H9 (cell line): ENCODE data around the gene RINL. TPM values are rescaled to one million over a fixed set of nuclear protein-coding genes. Genes with fewer than 3 reads are reported as not detected.

ENCODE experiments used
- DNase-seq: peaks from one replicate; pipeline ENCODE4 v3.0.0-alpha.2; 2017
- H2AFZ ChIP-seq: one replicate; pipeline ENCODE4 v1.6.1; 2013; ENCODE audit warnings: mild to moderate bottlenecking, low read length, control low read depth, moderate library complexity
- H2AK5ac ChIP-seq: 2 replicates; pipeline ENCODE4 v1.6.1; 2013; ENCODE audit warnings: low read length, control low read depth, mixed read lengths; ENCODE audit not compliant: insufficient read length
- H2BK120ac ChIP-seq: one replicate; pipeline ENCODE4 v1.6.1; 2013; ENCODE audit warnings: low read depth, mild to moderate bottlenecking, low read length, control low read depth, inconsistent platforms; ENCODE audit not compliant: poor library complexity, severe bottlenecking
- H2BK12ac ChIP-seq: 2 replicates; pipeline ENCODE4 v1.6.1; 2013; ENCODE audit warnings: low read length, control low read depth, mixed read lengths, low read depth; ENCODE audit not compliant: insufficient read length
- H2BK15ac ChIP-seq: 2 replicates; pipeline ENCODE4 v1.6.1; 2013; ENCODE audit warnings: low read depth, low read length, control low read depth
- H2BK20ac ChIP-seq: one replicate; pipeline ENCODE4 v1.6.1; 2013; ENCODE audit warnings: low read depth, mild to moderate bottlenecking, low read length, control low read depth, inconsistent platforms; ENCODE audit not compliant: poor library complexity, severe bottlenecking
- H2BK5ac ChIP-seq: 2 replicates; pipeline ENCODE4 v1.6.1; 2013; ENCODE audit warnings: low read length, control low read depth, mixed read lengths; ENCODE audit not compliant: insufficient read length
- H3K14ac ChIP-seq: 2 replicates; pipeline ENCODE4 v1.6.1; 2013; ENCODE audit warnings: low read length, control low read depth; ENCODE audit not compliant: insufficient read depth
- H3K18ac ChIP-seq: 2 replicates; pipeline ENCODE4 v1.6.1; 2013; ENCODE audit warnings: low read depth, mild to moderate bottlenecking, mixed read lengths, low read length, control low read depth; ENCODE audit not compliant: insufficient read length
- H3K23ac ChIP-seq: 2 replicates; pipeline ENCODE4 v1.6.1; 2013; ENCODE audit warnings: low read length, control low read depth, mixed read lengths, low read depth; ENCODE audit not compliant: insufficient read length
- H3K23me2 ChIP-seq: 2 replicates; pipeline ENCODE4 v1.6.1; 2013; ENCODE audit warnings: low read depth, mild to moderate bottlenecking, mixed read lengths, low read length, control low read depth; ENCODE audit not compliant: insufficient read length, poor library complexity, severe bottlenecking
- H3K27ac ChIP-seq: 2 replicates; pipeline ENCODE4 v1.5.1; 2013; ENCODE audit warnings: low read length, control low read depth, mixed read lengths, low read depth; ENCODE audit not compliant: insufficient read length
- H3K27me3 ChIP-seq: 2 replicates; pipeline ENCODE4 v1.6.1; 2013; ENCODE audit warnings: low read length, control low read depth, inconsistent platforms; ENCODE audit not compliant: insufficient read depth
- H3K4ac ChIP-seq: 2 replicates; pipeline ENCODE4 v1.6.1; 2013; ENCODE audit warnings: low read depth, mild to moderate bottlenecking, control low read depth, inconsistent platforms, low read length, moderate library complexity
- H3K4me1 ChIP-seq: 2 replicates; pipeline ENCODE4 v1.6.1; 2013; ENCODE audit warnings: low read length, control low read depth, inconsistent platforms; ENCODE audit not compliant: insufficient read depth
- H3K4me2 ChIP-seq: 2 replicates; pipeline ENCODE4 v1.6.1; 2013; ENCODE audit warnings: low read length, control low read depth, mixed read lengths; ENCODE audit not compliant: insufficient read length, insufficient read depth
- H3K56ac ChIP-seq: 2 replicates; pipeline ENCODE4 v1.6.1; 2013; ENCODE audit warnings: low read depth, mild to moderate bottlenecking, mixed read lengths, low read length, control low read depth; ENCODE audit not compliant: insufficient read length
- H3K79me1 ChIP-seq: 2 replicates; pipeline ENCODE4 v1.6.1; 2013; ENCODE audit warnings: low read depth, mild to moderate bottlenecking, moderate library complexity, low read length, control low read depth, inconsistent platforms; ENCODE audit not compliant: insufficient read depth, poor library complexity, severe bottlenecking
- H3K79me2 ChIP-seq: 2 replicates; pipeline ENCODE4 v1.6.1; 2013; ENCODE audit warnings: low read length, control low read depth, inconsistent platforms; ENCODE audit not compliant: insufficient read depth
- H3K9ac ChIP-seq: 2 replicates; pipeline ENCODE4 v1.6.1; 2013; ENCODE audit warnings: low read length, control low read depth, mixed read lengths; ENCODE audit not compliant: insufficient read length; ENCODE audit errors: extremely low read depth
- H3K9me3 ChIP-seq: one replicate; pipeline ENCODE4 v1.6.1; 2013; ENCODE audit warnings: low read depth, low read length, inconsistent platforms; ENCODE audit not compliant: control insufficient read depth
- H3T11ph ChIP-seq: one replicate; pipeline ENCODE4 v1.6.1; 2013; ENCODE audit warnings: mild to moderate bottlenecking, low read length, control low read depth, inconsistent platforms
- H4K20me1 ChIP-seq: one replicate; pipeline ENCODE4 v1.6.1; 2013; ENCODE audit not compliant: control insufficient read depth, insufficient read length, insufficient read depth
- H4K5ac ChIP-seq: 2 replicates; pipeline ENCODE4 v1.6.1; 2013; ENCODE audit warnings: low read depth, mild to moderate bottlenecking, mixed read lengths, low read length, control low read depth; ENCODE audit not compliant: insufficient read length
- H4K8ac ChIP-seq: replicated peaks from 2 replicates; pipeline ENCODE4 v1.6.1; 2013; ENCODE audit warnings: low read length, control low read depth, mixed read lengths, low read depth; ENCODE audit not compliant: insufficient read length
- H4K91ac ChIP-seq: 2 replicates; pipeline ENCODE4 v1.6.1; 2013; ENCODE audit warnings: low read depth, mild to moderate bottlenecking, moderate library complexity, mixed read lengths, low read length, control low read depth; ENCODE audit not compliant: insufficient read length
- H3K27ac Mint-ChIP-seq, 3 experiments: 2 replicates in 2 of 3; 3 replicates in 1 of 3; pipeline ENCODE4 v1.8.0; 2020 to 2021; ENCODE audit warnings: mixed read lengths in 3 of 3, mild to moderate bottlenecking in 1 of 3, moderate library complexity in 1 of 3
- H3K27me3 Mint-ChIP-seq: 2 replicates; pipeline ENCODE4 v1.8.0; 2021; ENCODE audit warnings: low read depth, mild to moderate bottlenecking, moderate library complexity, mixed read lengths
- H3K36me3 Mint-ChIP-seq, 3 experiments: 2 replicates in 2 of 3; 3 replicates in 1 of 3; pipeline ENCODE4 v1.8.0; 2020 to 2021; ENCODE audit warnings: low read depth in 3 of 3, mixed read lengths in 3 of 3; ENCODE audit not compliant: insufficient read depth in 1 of 3
- H3K4me1 Mint-ChIP-seq, 2 experiments: 2 replicates each; pipeline ENCODE4 v1.8.0; 2020; ENCODE audit warnings: mixed read lengths in 2 of 2
- H3K4me3 Mint-ChIP-seq, 2 experiments: 2 replicates in 1 of 2; 3 replicates in 1 of 2; pipeline ENCODE4 v1.8.0; 2020 to 2021; ENCODE audit warnings: mild to moderate bottlenecking in 2 of 2, mixed read lengths in 2 of 2, moderate library complexity in 1 of 2
- H3K9me3 Mint-ChIP-seq, 2 experiments: 2 replicates in 1 of 2; 3 replicates in 1 of 2; pipeline ENCODE4 v1.8.0; 2020; ENCODE audit warnings: mild to moderate bottlenecking in 2 of 2, mixed read lengths in 2 of 2, moderate library complexity in 1 of 2
- WGBS: extraction: QIAGEN DNeasy Blood & Tissue Kit; methylation state at CpG from one replicate; pipeline ENCODE4 v1.1.7; 2013; ENCODE audit warnings: missing lambda C conversion rate, low lambda C conversion rate, mixed read lengths; ENCODE audit not compliant: insufficient read length; ENCODE audit errors: extremely low coverage; 5-methylcytosine and 5-hydroxymethylcytosine counted together
- total RNA-seq: library from RNA; stranded (reverse); gene quantifications from 2 replicates; pipeline ENCODE4 v1.2.1, GENCODE V29; 2021
- TF ChIP-seq, protein P1 (sequence below): fragments of 200-600 bp; sonication (generic); conservative IDR thresholded peaks from 3 replicates; pipeline ENCODE4 v1.8.0; 2021; ENCODE audit warnings: antibody characterized with exemption, mild to moderate bottlenecking

The RINL gene
- total RNA-seq, 1 experiment from 2014 or later, result 6.4 TPM

DNA sequence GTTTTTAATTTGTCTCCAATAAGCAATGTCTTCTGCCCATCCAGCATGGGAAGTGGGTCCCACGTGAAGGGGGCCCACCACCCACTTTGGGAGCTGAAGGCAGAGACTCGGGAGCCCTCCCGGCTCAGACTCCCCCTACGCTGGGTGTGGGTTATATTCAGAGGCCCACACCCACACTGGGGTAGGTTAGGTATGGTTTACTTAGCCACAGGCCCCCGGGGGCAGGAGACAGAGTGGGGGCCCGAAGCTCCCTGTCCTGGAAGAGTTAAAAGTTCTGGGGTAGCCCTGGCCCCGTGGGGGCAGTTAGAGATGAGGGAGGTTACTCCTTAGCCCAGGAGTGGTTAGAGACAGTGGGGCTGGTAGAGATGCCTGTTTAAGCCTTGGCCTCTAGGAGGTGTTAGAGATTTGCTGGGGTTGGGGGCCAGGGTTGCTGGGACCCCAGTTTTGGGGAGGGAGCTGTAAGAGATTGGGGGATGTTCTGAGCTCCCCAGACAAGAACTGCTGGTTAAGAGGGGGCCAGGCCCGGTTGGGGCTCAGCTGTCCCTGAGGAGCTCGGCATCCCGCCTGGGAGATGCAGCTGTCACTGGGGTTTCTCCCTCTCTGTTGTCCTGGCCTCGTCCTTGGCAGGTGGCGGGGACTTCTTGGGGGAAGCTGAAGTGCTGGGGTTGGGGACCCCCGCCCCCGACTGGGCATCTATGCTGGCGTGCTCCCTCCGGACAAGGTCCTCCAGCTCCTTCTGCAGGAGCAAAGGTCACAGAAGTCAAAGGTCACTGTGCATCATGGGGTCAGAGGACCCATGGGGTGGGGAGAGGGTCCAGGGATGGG is 712 bp upstream of the RINL start:
- Histone ChIP-seq H3K79me2 (no peaks in the 10 kb centered on the region), H2AFZ (no peak overlapping the region), H2BK120ac (no peak overlapping the region), H3K18ac (no peak overlapping the region), H3K9me3 (no peaks in the 10 kb centered on the region), H2BK12ac (no peak overlapping the region), H4K20me1 (no peaks in the 10 kb centered on the region), H4K91ac (no peak overlapping the region), H3K23ac (no peak overlapping the region), H2BK15ac (no peak overlapping the region), H4K5ac (no peak overlapping the region), H3K14ac (no peak overlapping the region), H2BK5ac (no peak overlapping the region), H3K23me2 (no peaks in the 10 kb centered on the region), H3K4me2 (no peak overlapping the region), H3K4ac (no peak overlapping the region), H3K27me3 (peaks cover 2% of the 10 kb centered on the region; the same call in 1 of the 2 replicates), H3K79me1 (no peaks in the 10 kb centered on the region), H3T11ph (no peak overlapping the region), H2AK5ac (no peak overlapping the region), H3K56ac (no peak overlapping the region), H4K8ac (no peak overlapping the region), H3K27ac (no peak overlapping the region), H2BK20ac (no peak overlapping the region), H3K9ac (no peak overlapping the region), H3K4me1 (peaks cover 3% of the 10 kb centered on the region; the same call in 1 of the 2 replicates)
- no peaks in the 10 kb centered on the region; a peak in 1 of 7 replicates for H3K36me3 Mint-ChIP-seq
- no peak overlapping the region; a peak in 1 of 5 replicates for H3K4me3 Mint-ChIP-seq
- DNase-seq, result no peak
- H3K27ac Mint-ChIP-seq, result peak overlapping the region in 1 of 3 experiments; percentile 94; a peak in 1 of 7 replicates
- TF ChIP-seq, protein P1, sequence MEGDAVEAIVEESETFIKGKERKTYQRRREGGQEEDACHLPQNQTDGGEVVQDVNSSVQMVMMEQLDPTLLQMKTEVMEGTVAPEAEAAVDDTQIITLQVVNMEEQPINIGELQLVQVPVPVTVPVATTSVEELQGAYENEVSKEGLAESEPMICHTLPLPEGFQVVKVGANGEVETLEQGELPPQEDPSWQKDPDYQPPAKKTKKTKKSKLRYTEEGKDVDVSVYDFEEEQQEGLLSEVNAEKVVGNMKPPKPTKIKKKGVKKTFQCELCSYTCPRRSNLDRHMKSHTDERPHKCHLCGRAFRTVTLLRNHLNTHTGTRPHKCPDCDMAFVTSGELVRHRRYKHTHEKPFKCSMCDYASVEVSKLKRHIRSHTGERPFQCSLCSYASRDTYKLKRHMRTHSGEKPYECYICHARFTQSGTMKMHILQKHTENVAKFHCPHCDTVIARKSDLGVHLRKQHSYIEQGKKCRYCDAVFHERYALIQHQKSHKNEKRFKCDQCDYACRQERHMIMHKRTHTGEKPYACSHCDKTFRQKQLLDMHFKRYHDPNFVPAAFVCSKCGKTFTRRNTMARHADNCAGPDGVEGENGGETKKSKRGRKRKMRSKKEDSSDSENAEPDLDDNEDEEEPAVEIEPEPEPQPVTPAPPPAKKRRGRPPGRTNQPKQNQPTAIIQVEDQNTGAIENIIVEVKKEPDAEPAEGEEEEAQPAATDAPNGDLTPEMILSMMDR, result 0 out of 3 replicates have a peak, but pooled peaks have one; percentile 21
- H3K9me3 Mint-ChIP-seq, result no peaks in the 10 kb centered on the region
- H3K4me1 Mint-ChIP-seq, result peaks cover 19 to 34% of the 10 kb centered on the region in 2 experiments
- no CpG with 5 or more reads among the region's 16 CpGs for WGBS
- H3K27me3 Mint-ChIP-seq, result no peaks in the 10 kb centered on the region
